A549 treated with Mapracorat at 1 μM for 4 hours (cell line): Measurements from ENCODE around the gene TCEAL2. TPM values are rescaled to one million over a fixed set of nuclear protein-coding genes. Genes with fewer than 3 reads are reported as not detected.

Experiments
- total RNA-seq: library from RNA; stranded (reverse); fragments of 200-300 nt; extraction: Qiagen RNA extraction; gene quantifications from 5 replicates; pipeline ENCODE4 v1.2.3, GENCODE V29; 2022

TCEAL2 gene
- not detected in 5 replicates for total RNA-seq

DNA sequence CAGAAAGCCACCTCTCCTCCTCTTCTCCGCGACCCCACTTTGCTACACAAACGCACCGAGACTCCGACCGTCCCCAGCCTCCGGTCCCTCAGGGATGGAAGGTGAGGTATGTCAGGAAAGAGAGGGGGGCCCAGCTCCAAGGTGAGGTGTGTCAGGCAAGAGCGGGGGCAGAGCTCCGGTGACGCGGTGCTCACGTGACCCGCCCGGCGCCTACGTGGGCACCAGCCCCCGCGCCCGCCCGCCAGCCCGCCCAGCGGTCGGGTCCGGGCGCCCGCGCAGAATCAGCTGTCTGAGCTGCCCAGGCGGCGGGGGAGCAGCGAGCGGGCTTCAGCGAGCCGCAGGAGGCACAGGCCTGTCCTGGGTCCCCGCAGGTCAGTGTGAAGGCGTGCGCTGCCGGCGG lies at the start of gene TCEAL2:
Gene TCEAL2, plus strand, starts transcription at position 244 of the 400 bp plus-strand sequence. CDS start 1,152 bp downstream, outside the sequence.

DNA sequence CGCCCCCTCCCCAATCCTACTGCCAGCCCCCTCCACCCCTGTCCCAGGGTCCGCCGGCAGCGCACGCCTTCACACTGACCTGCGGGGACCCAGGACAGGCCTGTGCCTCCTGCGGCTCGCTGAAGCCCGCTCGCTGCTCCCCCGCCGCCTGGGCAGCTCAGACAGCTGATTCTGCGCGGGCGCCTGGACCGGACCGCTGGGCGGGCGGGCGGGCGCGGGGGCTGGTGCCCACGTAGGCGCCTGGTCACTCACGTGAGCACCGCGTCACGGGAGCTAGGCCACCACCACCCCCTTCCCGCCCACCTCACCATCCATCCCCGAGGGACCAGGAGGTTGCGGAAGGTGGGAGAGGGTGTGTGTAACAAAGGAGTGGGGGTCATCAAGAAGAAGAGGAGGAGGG lies 16.8 kb downstream of the TCEAL2 start, which contains the start of gene TCEAL6:
Gene TCEAL6, minus strand, starts transcription at position 208 of the 400 bp plus-strand sequence.

DNA sequence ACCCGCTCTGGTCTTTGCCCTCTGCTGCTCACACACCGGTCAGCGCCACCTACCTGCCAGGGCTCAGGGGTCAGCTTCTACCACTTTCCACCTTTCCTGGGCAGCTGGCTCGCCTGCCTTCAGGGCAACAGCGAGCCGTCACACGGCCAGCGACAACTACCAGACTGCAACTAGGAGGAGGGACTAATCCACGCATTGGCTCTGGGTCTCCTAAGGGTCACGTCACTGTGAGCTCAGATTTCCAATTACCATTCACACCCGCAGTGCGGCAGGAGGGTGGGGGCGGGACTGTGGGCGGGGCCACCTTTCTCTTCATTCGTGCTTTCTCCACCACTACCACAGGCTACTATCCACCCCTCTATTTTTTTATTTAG lies 30.3 kb downstream of the TCEAL2 start, which contains the start of gene BEX5:
Gene BEX5, minus strand, starts transcription at position 172 of the 374 bp plus-strand sequence. CDS start 1,712 bp downstream, outside the sequence.

Other genes starting within 250 kb of the TCEAL2 start
- gene ZMAT1, start 193.7 kb upstream of the TCEAL2 start, total RNA-seq = 0.02 TPM in 1 of 5 replicates, not detected in the others
- gene TCEAL6, start 16.8 kb downstream of the TCEAL2 start, total RNA-seq = not detected in 5 replicates
- not detected in 5 replicates for gene BEX5, start 30.3 kb downstream of the TCEAL2 start, total RNA-seq
- not detected in 5 replicates for gene TCP11X1, start 89.6 kb downstream of the TCEAL2 start, total RNA-seq
- not detected in 5 replicates for gene NXF2, start 121.5 kb downstream of the TCEAL2 start, total RNA-seq